GM06990 (cell line): ENCODE data around the gene MMAA.
"Not testable (repeated sequence)": the region's sequence is repeated elsewhere in the genome, so short reads cannot be mapped to it uniquely, and the experiment has no call there.

Source experiments
- DNase-seq: peaks from one replicate; pipeline ENCODE4 v3.0.0-alpha.2; 2011; ENCODE audit not compliant: insufficient read length; ENCODE audit errors: extremely low read depth
- H3K27me3 ChIP-seq: replicated peaks from 2 replicates; pipeline ENCODE4 v1.6.0; 2011; ENCODE audit warnings: low read length; ENCODE audit not compliant: control insufficient read depth, insufficient read depth
- H3K36me3 ChIP-seq: 2 replicates; pipeline ENCODE4 v1.5.1; 2011; ENCODE audit warnings: low read length; ENCODE audit not compliant: control insufficient read depth, insufficient read depth
- H3K4me3 ChIP-seq: replicated peaks from 2 replicates; pipeline ENCODE4 v1.5.1; 2011; ENCODE audit warnings: low read depth, mild to moderate bottlenecking, control low read depth, low read length
- TF ChIP-seq, protein P1 (sequence below): IDR thresholded peaks from 2 replicates; pipeline ENCODE4 v1.5.1; 2011; ENCODE audit warnings: low read length, control low read depth, mild to moderate bottlenecking, inconsistent platforms; ENCODE audit not compliant: insufficient read depth, poor library complexity, severe bottlenecking

MMAA gene

DNA sequence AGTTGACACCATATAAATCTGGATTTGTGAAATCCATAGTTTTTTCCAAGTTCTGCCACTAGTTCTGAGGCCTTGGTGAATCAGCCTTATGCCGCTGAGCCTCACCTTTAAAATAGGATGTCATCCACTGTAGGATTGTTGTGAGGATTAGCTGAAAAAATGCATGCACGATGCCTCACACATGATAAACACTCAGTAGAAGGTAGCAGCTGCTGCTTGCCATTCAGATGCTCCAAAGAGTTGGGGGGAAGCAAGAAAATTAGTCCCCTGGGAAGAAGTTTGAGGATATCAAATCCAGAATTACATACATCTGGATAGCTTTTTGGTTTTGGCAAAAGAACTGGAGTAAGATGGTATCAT is 7.4 kb downstream of the MMAA start:
- Histone ChIP-seq H3K4me3 (no peak overlapping the region), H3K27me3 (no peaks in the 10 kb centered on the region), H3K36me3 (no peaks in the 10 kb centered on the region)
- no peak for DNase-seq
- TF ChIP-seq, protein P1, sequence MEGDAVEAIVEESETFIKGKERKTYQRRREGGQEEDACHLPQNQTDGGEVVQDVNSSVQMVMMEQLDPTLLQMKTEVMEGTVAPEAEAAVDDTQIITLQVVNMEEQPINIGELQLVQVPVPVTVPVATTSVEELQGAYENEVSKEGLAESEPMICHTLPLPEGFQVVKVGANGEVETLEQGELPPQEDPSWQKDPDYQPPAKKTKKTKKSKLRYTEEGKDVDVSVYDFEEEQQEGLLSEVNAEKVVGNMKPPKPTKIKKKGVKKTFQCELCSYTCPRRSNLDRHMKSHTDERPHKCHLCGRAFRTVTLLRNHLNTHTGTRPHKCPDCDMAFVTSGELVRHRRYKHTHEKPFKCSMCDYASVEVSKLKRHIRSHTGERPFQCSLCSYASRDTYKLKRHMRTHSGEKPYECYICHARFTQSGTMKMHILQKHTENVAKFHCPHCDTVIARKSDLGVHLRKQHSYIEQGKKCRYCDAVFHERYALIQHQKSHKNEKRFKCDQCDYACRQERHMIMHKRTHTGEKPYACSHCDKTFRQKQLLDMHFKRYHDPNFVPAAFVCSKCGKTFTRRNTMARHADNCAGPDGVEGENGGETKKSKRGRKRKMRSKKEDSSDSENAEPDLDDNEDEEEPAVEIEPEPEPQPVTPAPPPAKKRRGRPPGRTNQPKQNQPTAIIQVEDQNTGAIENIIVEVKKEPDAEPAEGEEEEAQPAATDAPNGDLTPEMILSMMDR = no peak

DNA sequence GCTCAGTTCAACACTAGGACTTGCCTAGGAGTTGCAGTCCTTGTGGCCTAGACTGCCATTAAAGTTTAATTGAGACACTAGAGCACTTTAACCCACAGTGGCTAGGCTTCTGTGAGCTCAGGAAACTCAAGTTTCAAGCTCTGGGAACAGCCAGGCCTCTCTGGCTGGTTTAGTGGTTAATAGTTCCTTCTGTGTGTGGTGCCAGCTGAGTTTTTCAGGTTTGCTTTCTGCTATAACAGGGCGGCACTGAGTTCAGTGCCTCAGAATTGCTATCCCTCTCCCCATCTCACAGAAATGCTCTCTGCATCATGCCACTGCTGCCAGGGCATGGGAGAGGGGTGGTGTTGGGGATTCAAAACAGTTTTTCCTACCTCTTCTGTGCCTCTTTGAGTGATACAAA is 15.9 kb downstream of the MMAA start:
- no peaks in the 10 kb centered on the region for H3K27me3 ChIP-seq
- no peak for DNase-seq
- TF ChIP-seq, protein P1 = no peak
- no peaks in the 10 kb centered on the region for H3K36me3 ChIP-seq
- H3K4me3 ChIP-seq = no peak overlapping the region

DNA sequence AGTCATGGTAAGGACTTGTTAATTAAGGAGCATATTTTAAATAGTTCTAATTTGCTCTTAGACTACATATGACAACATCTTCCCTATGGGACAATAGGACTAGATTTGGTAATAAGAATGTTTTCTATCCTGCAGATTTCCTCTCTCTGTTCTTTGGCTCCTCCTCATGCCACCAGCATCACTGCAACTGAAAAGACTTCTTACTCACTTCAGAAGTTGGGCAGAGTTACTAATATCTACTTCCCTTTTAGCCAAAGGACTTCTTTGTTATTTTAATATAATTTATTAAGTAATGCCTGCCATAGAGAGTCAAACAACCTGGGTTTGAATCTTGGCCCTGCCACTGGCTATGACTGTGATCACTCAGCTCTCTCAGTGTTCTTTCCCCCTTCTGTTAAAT is 16.4 kb downstream of the MMAA start:
- DNase-seq = no peak
- H3K27me3 ChIP-seq = no peaks in the 10 kb centered on the region
- H3K4me3 ChIP-seq = no peak overlapping the region
- TF ChIP-seq, protein P1 = no peak
- H3K36me3 ChIP-seq = no peaks in the 10 kb centered on the region

DNA sequence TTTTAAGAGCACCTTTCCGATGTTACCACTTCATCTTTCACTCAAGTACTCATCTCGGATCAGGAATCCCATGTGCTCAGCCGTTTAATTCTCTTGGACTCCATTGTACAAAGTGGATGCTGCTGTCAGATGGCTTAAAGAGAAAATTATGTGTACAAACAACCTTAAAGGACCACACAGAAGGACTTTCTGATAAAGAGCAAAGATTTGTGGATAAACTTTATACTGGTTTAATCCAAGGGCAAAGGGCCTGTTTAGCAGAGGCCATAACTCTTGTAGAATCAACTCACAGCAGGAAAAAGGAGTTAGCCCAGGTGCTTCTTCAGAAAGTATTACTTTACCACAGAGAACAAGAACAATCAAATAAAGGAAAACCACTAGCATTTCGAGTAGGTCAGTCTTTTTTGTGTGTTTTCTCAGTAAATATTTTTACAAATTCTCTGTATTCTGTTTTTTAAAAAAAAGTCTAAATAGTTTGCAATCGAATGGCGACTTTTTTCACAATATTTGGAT is 20.1 kb downstream of the MMAA start:
- TF ChIP-seq, protein P1 = no peak
- DNase-seq = no peak
- Histone ChIP-seq H3K36me3 (no peaks in the 10 kb centered on the region; the same call in 1 of the 2 replicates), H3K4me3 (no peak overlapping the region), H3K27me3 (no peaks in the 10 kb centered on the region)

DNA sequence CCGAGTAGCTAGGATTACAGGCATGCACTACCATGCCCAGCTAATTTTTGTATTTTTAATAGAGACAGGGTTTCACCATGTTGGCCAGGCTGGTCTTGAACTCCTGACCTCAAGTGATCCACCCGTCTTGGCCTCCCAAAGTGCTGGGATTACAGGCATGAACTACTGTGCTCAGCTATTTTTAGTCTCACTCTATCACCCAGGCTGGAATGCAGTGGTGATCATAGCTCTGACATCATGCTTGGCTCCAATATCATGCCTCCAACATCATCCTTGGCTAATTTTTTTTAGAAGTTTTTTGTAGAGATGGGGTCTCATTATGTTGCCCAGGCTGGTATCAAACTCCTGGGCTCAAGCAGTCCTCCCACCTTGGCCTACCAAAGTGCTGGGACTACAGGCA is 21.1 kb downstream of the MMAA start:
- not testable (repeated sequence) for H3K36me3 ChIP-seq, H3K27me3 ChIP-seq, DNase-seq, H3K4me3 ChIP-seq

DNA sequence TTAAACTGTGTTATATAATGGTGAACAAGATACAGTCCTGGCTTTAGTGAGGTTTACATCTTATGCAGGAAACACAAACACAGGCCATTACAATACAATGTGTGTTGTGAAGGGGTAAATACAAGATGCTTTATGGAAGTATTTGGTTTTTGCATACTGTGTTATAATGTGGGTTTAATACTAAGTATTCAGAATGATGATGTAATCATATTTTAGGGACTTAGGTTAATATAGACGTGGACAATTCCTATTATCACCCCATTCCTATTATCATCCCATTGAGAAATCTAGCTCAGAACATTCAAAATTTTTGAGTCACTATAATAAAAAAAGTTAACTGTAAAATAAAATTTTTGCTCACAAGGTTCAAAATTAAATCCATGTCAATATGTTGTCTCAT is 24.1 kb downstream of the MMAA start:
- Histone ChIP-seq H3K4me3 (no peak overlapping the region), H3K36me3 (no peaks in the 10 kb centered on the region; the same call in 1 of the 2 replicates), H3K27me3 (no peaks in the 10 kb centered on the region)
- TF ChIP-seq, protein P1 = no peak
- DNase-seq = no peak
